HG03196 (cell line): Measurements from ENCODE around the gene CPLX3.

Source experiments
- ATAC-seq: cut with Tn5 transposase; IDR thresholded peaks from one replicate; pipeline ENCODE4 v1.9.1; 2021; ENCODE audit not compliant: unreplicated experiment

CPLX3 gene

GRCh38 chr15:74802290-74802689 lies 24.1 kb upstream of the CPLX3 start:
- no peak for ATAC-seq

GRCh38 chr15:74802862-74803447 lies 23.5 kb upstream of the CPLX3 start:
- no peak for ATAC-seq

DNA sequence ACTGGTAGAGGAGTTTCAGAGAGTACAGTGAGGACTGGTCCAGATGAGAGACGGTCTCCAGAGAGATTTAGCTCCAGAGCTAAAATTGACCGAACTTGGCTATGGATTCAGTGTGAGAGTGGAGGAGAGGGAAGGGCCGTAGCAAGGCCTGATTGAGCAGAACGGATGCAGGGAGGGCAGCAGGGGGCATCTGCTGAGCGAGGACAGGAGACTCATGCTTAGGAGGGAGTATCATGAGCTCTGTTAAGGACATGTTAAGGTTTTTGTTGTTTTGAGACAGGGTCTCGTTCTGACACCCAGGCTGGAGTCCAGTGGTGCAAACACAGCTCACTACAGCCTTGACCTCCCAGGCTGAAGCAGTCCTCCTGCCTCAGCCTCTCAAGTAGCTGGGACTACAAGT lies 21.5 kb upstream of the CPLX3 start:
- ATAC-seq = no peak

- ATAC-seq = no peak
These were observed 19.1 kb upstream of the CPLX3 start for GRCh38 chr15:74807282-74807681.

GRCh38 chr15:74808078-74808839 lies 18.2 kb upstream of the CPLX3 start:
- ATAC-seq = no peak

DNA sequence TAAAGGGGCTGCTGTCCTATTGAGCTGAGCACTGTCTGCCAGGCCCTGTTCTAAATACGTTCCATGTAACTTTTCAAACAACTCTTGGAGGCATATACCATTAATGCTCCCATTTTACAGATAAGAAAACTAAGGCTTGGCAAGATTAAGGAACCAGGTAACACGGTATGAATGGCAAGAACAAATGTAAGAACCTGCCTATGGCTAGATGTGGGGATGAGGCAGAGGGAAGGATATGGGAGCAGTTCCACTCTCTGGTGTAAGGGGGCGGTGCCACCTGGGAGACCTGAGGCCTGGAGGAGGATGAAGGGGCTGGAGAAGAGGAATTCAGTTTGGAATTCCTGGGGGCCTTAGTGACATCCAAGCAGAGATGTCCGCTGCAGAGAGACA lies 17.6 kb upstream of the CPLX3 start:
- ATAC-seq = no peak

DNA sequence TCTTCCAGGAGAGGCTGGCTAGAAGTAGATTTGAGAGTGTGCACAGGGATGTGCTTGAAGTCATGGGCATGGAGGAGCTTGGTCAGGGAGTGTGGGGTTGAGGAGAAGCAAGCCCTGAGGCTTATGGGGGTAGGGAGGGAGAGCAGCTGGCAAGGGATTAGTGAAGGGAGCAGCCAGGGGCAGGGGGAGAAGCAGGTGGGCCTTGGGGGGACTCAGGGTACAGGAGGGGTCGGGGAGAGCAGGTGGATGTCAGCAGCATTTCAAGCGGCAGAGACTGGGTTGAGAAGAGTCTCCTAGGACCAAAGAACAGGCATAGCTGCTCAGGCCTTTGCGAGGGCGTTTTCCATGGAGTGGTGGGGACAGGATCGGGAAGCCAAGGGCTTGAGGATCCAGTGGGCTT lies 17.2 kb upstream of the CPLX3 start:
- ATAC-seq = no peak

DNA sequence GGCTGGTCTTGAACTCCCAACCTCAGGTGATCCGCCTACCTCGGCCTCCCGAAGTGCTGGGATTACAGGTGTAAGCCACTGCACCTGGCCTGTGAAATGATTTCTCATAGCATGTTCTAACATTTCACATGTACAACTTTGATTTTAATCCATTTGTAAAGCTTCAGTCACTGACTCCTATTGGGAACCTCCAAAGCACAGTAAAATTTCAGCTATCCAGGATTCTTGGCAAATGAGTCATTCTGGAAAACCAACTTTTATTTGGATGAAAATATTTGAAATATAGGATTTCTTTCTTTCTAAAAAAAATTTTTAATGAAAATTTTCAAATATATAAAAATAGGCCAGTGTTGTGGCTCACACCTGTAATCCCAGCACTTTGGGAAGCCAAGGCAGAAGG lies 16.5 kb upstream of the CPLX3 start:
- no peak for ATAC-seq

- ATAC-seq = no peak
These were observed 13.9 kb upstream of the CPLX3 start, which contains the start of gene LMAN1L for GRCh38 chr15:74812533-74812932. Gene LMAN1L (plus strand): TSS chr15:74812835. CDS start chr15:74812855, 20 bp downstream.

DNA sequence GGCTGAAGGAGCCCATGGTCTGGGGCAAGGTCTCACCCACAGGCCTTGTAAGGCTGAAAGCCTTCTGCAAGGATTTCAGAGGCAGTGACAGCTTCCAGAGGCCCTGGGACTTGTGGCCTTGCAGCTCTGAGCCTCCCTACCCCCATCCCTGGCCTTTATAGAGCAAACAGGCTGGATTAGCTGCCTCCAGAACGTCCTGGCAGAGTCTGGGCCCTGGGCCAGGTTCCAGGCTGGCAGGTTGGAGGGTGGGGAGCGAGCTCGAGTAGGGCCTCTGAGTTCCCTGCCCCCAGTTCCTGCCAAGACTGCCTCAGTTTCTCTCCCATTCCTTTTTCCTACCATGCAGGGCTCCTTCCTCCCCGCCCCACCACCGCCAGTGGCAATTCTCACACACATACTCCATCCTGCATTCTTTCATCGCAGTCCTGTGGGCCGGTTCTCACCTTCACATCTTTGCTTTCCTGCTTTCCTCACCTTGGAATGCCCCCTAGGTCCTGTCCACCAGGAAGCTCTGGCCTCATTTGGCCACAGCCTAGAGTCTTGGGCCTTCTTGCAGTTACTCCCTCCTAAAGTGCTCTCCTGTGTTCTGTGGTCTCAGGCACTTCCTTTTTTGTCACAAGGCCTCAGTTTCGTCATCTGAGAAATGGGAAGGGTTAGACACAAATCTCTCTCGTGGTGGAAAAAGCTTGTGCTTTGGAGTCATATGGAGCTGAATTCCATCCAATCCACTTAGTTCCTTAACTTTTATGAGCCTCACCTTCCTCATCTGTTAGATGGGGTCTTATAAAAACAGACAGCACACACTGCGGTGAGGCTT lies 11.1 kb upstream of the CPLX3 start:
- ATAC-seq = no peak

- ATAC-seq = no peak
These were observed 10.5 kb upstream of the CPLX3 start for GRCh38 chr15:74815961-74816360.

GRCh38 chr15:74816624-74817369 lies 9.6 kb upstream of the CPLX3 start:
- no peak for ATAC-seq

- ATAC-seq = no peak
These were observed 9.1 kb upstream of the CPLX3 start for GRCh38 chr15:74817370-74817737.

- no peak for ATAC-seq
These were observed 6.4 kb upstream of the CPLX3 start for GRCh38 chr15:74820056-74820455.

- peak; percentile 52 for ATAC-seq
These were observed 5.2 kb upstream of the CPLX3 start for GRCh38 chr15:74821091-74821789.

GRCh38 chr15:74821790-74822158 lies 4.7 kb upstream of the CPLX3 start:
- no peak for ATAC-seq

GRCh38 chr15:74822233-74822632 lies 4.2 kb upstream of the CPLX3 start:
- no peak for ATAC-seq

DNA sequence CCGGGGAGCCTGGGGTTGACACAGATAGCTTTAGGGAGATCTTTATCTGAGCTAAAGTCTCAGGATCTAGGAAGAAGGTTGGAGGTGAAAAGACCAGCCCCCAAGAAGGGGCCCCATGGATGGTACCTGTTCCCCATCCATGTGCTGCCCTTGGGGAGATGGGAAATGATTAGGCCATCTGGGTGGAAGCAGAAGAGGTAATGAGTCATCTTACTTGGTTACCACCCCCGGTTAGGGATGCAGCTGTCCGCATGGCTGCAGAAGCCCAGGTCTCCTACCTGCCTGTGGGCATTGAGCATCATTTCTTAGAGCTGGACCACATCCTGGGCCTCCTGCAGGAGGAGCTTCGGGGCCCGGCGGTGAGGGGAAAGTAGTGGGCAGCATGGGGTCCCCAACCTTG lies 3.1 kb upstream of the CPLX3 start:
- ATAC-seq = no peak

GRCh38 chr15:74824976-74825375 lies 1.5 kb upstream of the CPLX3 start:
- ATAC-seq = no peak

DNA sequence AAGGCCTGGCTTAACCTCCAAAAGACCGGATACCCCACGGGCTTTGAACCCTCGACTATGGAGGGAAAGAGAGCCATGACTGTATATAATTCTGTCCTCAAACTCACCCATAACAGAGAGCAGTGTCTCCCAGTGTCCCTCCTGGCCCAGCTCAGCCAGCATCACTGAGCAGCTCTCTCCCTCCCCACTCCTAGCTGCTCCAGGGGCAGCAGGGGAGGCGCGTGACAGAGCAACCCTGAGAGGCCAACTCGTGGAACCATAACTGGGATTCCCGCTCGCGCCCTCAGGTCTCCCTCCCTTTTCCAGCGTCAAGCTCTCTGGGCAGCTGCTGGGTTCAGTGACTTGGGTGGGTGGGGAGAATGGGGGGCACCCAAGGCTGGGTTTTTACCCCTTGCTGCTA lies 561 bp upstream of the CPLX3 start:
- no peak for ATAC-seq

GRCh38 chr15:74826921-74827320 lies 494 bp downstream of the CPLX3 start:
- ATAC-seq = no peak
